Stimulated activated naive CD8-positive, alpha-beta T cell treated with anti-CD3 and anti-CD28 coated beads, Interleukin-15, amount 100 ng/mL, for 72 hours (primary cell): ENCODE data around the gene ASIC4.

Source experiments
- ATAC-seq: fragments of 150-1000 bp; cut with Tn5 transposase; 2 replicates; pipeline ENCODE4 v1.10.0; 2021; ENCODE audit warnings: mild to moderate bottlenecking, moderate library complexity
- DNase-seq, 2 donors: peaks; one replicate each; pipeline ENCODE4 v3.0.0; 2021 to 2022
- H3K27ac Mint-ChIP-seq, 2 donors: one replicate each; pipeline ENCODE4 v1.8.0; 2022; ENCODE audit warnings: mild to moderate bottlenecking in 2 of 2, mixed read lengths in 2 of 2, moderate library complexity in 2 of 2
- H3K27me3 Mint-ChIP-seq: one replicate; pipeline ENCODE4 v1.8.0; 2022; ENCODE audit warnings: mixed read lengths
- H3K4me1 Mint-ChIP-seq: one replicate; pipeline ENCODE4 v1.8.0; 2022; ENCODE audit warnings: mild to moderate bottlenecking, mixed read lengths
- H3K4me3 Mint-ChIP-seq, 2 donors: one replicate each; pipeline ENCODE4 v1.8.0; 2022; ENCODE audit warnings: mild to moderate bottlenecking in 2 of 2, mixed read lengths in 2 of 2, moderate library complexity in 1 of 2
- H3K9me3 Mint-ChIP-seq, 2 donors: one replicate each; pipeline ENCODE4 v1.8.0; 2022; ENCODE audit warnings: mixed read lengths in 2 of 2

The ASIC4 gene

DNA sequence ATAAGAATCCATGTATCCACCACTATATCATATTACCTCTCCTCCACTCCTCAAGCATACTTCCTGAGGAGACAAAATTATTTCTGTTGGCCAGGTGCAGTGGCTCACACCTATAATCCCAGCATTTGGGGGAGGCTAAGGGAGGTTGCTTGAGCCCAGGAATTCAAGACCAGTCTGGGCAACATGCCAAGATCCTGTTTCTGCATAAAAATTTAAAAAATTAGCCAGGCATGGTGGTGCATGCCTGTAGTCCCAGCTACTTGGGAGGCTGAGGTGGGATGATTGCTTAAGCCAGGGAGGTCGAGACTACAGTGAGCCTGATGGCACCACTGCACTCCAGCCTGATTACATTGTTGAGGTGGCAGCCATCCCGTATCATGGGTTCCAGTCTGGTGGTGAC lies 67.1 kb downstream of the ASIC4 start:
- H3K27me3 Mint-ChIP-seq: peaks cover 13% of the 10 kb centered on the region
- H3K4me1 Mint-ChIP-seq: no peaks in the 10 kb centered on the region
- no peak overlapping the region for H3K4me3 Mint-ChIP-seq
- no peaks in the 10 kb centered on the region for H3K9me3 Mint-ChIP-seq
- no peak for DNase-seq
- no peak for ATAC-seq
- no peak overlapping the region for H3K27ac Mint-ChIP-seq
